GM19397 (cell line): ENCODE measurements around the gene DLG2.
"Not testable (repeated sequence)": the region's sequence is repeated elsewhere in the genome, so short reads cannot be mapped to it uniquely, and the experiment has no call there.

Source experiments
- ATAC-seq: cut with Tn5 transposase; IDR thresholded peaks from one replicate; pipeline ENCODE4 v1.9.1; 2021; ENCODE audit warnings: mild to moderate bottlenecking, moderate library complexity; ENCODE audit not compliant: unreplicated experiment

The DLG2 gene

DNA sequence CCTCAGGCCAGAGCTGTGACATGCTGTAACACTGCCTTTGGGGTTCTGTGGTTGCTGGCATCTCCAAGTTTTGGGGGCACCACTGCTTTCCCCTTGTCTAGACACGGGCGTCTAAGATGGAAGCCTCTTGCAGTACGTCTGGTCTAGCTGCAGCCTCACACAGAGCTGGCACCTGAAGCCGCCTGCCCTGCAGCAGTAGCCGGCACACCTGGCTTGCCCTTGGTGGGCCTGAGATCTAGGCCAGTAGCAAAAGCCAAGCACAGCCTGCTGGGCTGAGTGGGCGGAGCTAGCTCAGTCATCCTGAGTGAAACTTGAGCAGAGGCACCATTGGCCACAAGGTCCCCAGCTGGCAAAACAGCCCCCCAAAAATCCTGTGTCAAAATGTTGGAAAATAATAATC lies 154.2 kb downstream of the DLG2 start:
- no peak for ATAC-seq

- no peak for ATAC-seq
These were observed 162.9 kb downstream of the DLG2 start for GRCh38 chr11:85464283-85464682.

DNA sequence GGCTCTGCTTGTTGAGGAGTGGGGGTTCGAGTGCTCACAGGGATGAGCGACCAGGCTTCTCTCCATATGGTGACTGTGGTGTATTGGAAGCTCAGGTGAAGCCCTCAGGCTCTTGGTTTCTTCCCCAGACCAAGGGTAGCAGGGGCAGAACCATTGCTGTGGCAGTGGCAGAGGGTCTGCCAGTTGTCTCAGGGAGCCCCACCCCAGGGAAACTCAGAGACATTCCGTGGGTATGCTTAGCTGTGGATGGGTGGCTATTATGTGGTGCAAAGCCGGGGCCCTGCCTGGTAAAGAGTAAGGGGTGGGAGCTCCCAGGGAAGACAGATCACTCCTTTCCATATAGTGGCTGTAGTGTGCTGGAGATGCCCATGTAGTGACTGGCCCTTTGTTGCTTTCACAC lies 167.8 kb downstream of the DLG2 start:
- no peak for ATAC-seq

DNA sequence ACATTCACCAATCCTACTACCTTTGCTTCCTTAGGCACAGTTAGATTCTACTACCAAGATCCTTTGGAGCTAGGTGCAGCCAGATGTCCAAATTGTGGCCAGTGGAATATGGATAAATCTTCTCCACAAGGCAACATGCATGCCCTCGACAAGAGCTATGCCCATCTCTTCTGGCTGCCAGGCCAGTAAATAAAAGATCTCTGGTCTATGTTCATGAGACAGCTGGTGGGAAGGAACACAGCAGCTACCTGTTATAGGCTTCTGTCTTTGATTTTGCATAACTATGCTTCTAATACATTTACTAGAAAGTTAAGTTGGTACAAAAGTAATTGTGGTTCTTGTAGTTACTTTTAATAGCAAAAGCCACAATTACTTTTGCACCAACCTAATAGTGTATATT lies 182.7 kb downstream of the DLG2 start:
- no peak for ATAC-seq

DNA sequence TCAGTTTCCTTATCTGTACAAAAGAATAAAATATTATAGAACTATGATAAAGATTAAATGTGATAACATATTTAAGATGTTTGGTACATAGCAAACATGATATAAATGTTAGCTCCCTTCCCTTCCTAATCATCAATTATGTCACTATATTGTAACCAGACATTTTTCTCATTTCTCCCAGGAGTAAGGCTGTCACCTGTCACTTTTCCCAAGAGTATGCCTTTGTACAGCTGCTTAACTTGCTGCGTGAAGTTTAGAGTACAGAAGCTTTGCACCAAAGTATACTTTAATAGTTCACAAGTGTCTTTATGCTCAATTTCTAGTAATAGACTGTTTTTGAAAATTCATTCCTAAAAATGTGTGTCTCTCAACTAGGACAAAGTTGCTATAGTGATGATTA lies 186.9 kb downstream of the DLG2 start:
- ATAC-seq: no peak

- no peak for ATAC-seq
These were observed 188.8 kb downstream of the DLG2 start for GRCh38 chr11:85438328-85438727.

GRCh38 chr11:85431319-85431718 lies 195.8 kb downstream of the DLG2 start:
- ATAC-seq: no peak

DNA sequence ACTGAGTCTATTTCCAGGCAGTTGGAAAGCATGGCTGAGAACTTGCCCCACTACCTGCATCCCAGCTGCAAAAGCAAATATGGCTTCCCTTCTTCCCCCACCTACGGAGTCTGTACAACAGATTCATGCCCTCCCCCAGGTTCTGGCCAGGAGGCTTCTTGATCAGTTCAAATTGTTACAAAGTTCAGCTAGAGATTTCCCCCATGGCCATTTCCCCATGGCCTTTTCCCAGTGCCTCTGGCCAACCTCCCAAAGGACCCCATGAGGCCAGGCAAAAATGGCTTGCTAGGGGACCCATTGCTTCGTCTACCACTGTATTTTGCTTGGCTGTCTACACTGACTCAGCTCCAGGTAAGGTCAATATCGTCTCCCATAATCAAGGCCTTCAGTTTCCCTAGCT lies 203.3 kb downstream of the DLG2 start:
- ATAC-seq: no peak

GRCh38 chr11:85423316-85423715 lies 203.8 kb downstream of the DLG2 start:
- no peak for ATAC-seq

GRCh38 chr11:85414175-85414574 lies 213.0 kb downstream of the DLG2 start:
- no peak for ATAC-seq

- ATAC-seq: no peak
These were observed 219.5 kb downstream of the DLG2 start for GRCh38 chr11:85407648-85408047.

DNA sequence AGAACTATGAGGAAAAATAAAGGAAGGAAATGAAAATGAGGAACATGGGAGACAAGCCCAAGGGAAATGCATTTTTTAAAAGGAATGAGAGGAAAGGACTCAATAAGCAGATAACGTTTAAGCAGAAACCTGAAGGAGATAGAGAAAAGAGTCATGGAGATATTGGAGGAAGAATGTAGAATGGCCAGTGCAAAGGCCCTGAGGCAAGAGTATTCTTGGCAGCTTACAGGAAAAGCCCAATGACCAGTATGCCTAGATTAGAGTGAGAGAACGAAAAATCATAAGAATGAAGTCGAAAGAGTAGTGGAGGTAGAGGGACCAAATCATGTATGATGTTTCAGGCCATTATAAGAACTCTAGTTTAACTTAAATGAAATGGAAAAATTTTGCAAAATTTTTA lies 220.3 kb downstream of the DLG2 start:
- no peak for ATAC-seq

GRCh38 chr11:85406316-85406715 lies 220.8 kb downstream of the DLG2 start:
- ATAC-seq: no peak

- ATAC-seq: not testable (repeated sequence)
These were observed 231.6 kb downstream of the DLG2 start for GRCh38 chr11:85395515-85396055.

DNA sequence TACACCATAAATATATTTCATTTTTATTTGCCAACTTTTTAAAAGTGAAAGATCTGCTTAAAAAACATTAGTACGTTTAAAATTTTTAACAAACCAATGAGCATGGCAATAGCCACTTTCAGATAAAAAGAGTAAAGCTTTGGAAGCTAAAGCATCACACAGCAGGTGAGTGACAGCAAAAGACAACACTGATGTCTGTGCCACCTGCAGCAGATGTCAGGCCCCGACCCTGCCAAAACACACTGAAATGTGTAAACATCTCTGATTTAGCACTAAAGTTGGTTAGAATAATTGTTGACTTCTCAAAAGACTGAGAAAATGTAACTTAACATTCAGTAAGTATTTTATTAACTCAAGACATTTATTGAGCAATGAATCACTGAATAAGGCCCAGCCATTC lies 232.9 kb downstream of the DLG2 start:
- ATAC-seq: no peak

- ATAC-seq: no peak
These were observed 236.0 kb downstream of the DLG2 start for GRCh38 chr11:85391141-85391540.

DNA sequence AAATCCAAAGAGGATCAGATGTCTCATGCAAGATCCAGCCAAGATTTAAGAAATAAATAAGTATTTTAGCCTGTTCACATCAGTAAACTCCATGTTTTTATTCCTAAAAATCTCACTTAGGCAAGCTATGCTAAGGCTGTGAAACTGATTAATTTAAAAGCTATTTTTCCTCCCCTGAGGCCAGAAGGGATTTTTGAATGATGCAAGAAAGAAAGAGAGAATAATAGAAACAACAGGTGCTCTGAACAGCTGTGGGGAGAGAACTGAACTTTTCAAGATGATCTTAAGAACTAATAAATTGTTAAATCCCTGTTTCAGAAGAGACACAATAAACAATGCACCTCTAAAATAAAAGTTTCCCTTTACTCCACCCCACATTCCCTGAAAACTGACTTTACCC lies 241.6 kb downstream of the DLG2 start:
- no peak for ATAC-seq

DNA sequence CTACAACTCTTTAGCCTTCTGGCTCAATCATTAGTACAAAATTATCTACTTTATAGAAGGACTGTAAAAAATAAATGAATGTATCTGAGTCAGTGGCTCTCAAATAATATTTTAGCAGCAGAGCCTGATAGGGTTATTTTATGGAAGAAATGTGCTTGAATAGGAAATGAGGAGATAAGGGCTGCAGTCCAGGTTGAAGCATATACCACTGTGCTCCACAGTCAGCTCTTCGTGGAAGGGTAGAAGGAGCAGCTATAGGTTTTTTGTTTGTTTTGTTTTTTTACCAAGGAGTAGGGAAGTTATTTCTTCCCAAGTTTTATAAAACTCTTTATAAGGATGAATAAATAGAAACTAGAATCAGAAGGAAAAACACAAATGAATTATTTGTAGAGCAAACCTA lies 242.0 kb downstream of the DLG2 start:
- ATAC-seq: no peak

GRCh38 chr11:85379066-85379465 lies 248.1 kb downstream of the DLG2 start:
- ATAC-seq: no peak

GRCh38 chr11:85377901-85378300 lies 249.2 kb downstream of the DLG2 start:
- ATAC-seq: no peak

- ATAC-seq: no peak
These were observed 267.3 kb downstream of the DLG2 start for GRCh38 chr11:85359859-85360258.

GRCh38 chr11:85355921-85356320 lies 271.2 kb downstream of the DLG2 start:
- ATAC-seq: no peak

- ATAC-seq: not testable (repeated sequence)
These were observed 277.6 kb downstream of the DLG2 start for GRCh38 chr11:85349539-85349938.

DNA sequence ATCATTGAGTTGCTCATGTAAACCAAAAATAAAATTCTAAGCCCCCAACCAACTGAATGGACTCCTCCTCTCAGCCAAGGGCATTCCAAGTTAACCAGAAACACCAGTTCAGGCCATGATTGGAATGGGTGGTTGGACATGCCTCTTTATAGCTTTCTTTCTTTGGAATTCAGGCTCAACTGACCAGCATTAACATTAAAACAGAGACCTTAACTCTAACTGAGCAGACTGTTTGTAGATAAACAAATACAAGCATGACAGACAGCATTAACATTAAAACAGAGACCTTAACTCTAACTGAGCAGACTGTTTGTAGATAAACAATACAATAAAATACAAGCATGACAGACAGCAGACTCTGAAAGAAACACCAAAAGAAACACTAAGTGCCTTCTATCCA lies 278.2 kb downstream of the DLG2 start:
- ATAC-seq: no peak
